ENCODE measurements around the gene PSTK. TPM values are rescaled to one million over a fixed set of nuclear protein-coding genes. Genes with fewer than 3 reads are reported as not detected.

The PSTK gene
- polyA plus RNA-seq, 3 donors = 3.5 to 4.7 (median 4.2) TPM

DNA sequence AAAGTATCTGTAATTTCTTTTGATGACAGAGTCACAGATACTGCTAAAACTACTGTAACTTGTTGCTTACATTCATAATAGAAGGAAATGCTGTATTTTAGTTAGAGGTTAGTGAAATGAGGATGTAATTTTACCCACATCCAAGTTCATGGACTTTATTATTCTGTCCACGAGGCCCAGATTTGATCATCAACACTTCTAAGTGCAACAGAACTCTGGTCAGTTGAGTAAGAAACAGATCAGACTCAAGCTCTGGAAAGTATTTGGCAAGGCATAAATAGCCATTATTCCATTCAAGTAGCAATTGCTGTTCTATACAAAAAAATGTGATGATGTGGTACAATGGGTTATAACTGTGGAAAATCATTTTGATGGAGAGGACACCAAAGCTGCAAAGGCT lies 50.9 kb downstream of the PSTK start:
- TF ChIP-seq, protein P1, sequence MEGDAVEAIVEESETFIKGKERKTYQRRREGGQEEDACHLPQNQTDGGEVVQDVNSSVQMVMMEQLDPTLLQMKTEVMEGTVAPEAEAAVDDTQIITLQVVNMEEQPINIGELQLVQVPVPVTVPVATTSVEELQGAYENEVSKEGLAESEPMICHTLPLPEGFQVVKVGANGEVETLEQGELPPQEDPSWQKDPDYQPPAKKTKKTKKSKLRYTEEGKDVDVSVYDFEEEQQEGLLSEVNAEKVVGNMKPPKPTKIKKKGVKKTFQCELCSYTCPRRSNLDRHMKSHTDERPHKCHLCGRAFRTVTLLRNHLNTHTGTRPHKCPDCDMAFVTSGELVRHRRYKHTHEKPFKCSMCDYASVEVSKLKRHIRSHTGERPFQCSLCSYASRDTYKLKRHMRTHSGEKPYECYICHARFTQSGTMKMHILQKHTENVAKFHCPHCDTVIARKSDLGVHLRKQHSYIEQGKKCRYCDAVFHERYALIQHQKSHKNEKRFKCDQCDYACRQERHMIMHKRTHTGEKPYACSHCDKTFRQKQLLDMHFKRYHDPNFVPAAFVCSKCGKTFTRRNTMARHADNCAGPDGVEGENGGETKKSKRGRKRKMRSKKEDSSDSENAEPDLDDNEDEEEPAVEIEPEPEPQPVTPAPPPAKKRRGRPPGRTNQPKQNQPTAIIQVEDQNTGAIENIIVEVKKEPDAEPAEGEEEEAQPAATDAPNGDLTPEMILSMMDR (IDR thresholded peaks at IDR 0.05) = no peak
- no peaks in the 10 kb centered on the region for H3K9me3 Mint-ChIP-seq
- no peak overlapping the region for H3K4me3 Mint-ChIP-seq

DNA sequence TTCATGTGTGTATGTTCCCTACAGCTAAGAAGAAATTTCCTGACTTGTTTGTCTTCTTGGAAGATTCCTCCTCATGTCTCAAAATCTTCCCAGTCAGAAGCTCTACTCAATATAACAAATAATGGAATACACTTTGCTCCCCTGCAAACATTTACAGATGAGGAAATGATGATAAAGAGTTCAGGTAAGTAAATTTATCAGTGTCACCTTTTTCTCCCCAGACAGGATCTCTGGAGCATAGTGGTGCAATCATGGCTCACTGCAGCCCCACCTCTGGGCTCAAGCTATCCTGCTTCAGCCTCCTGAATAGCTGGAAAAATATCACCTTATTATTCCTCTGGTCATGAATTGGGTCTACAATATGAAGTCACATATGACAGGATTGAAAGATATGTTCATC lies 54.1 kb downstream of the PSTK start:
- peaks cover 15 to 22% of the 10 kb centered on the region in 2 donors for H3K36me3 Mint-ChIP-seq
- Histone ChIP-seq H3K79me2 (ENCODE audit: insufficient read depth, low read length) (no peaks in the 10 kb centered on the region), H3K9me3 (replicated peaks in 1 of 2; ENCODE audit: control insufficient read depth in 1 of 2, insufficient read depth in 1 of 2, low read length in 2 of 2) (no peaks in the 10 kb centered on the region), H2AFZ (ENCODE audit: insufficient read depth, low read depth, low read length, poor library complexity, severe bottlenecking) (no peak overlapping the region), H3K9ac (ENCODE audit: insufficient read depth, low read length, poor library complexity, severe bottlenecking) (no peak overlapping the region), H3K4me2 (replicated peaks; ENCODE audit: extremely low read depth, low read length, poor library complexity, severe bottlenecking) (no peak overlapping the region), H3K27ac (ENCODE audit: low read depth in 1 of 2, low read length in 2 of 2) (no peak overlapping the region), H3K27me3 (ENCODE audit: control insufficient read depth in 2 of 2, insufficient read depth in 2 of 2, low read length in 2 of 2) (no peaks in the 10 kb centered on the region), H3K4me1 (ENCODE audit: control insufficient read depth in 1 of 2, insufficient read depth in 2 of 2, low read length in 2 of 2) (peaks cover 8% of the 10 kb centered on the region in 2 donors), H4K20me1 (ENCODE audit: insufficient read depth, low read length) (no peaks in the 10 kb centered on the region), H3K4me3 (replicated peaks in 1 of 3; ENCODE audit: low read depth in 2 of 3, low read length in 3 of 3) (no peak overlapping the region), H3K36me3 (replicated peaks in 1 of 2; ENCODE audit: control insufficient read depth in 1 of 2, insufficient read depth in 2 of 2, low read length in 2 of 2) (no peaks in the 10 kb centered on the region)
- intact Hi-C loops (cut with micrococcal nuclease) = no loop called here
- no peak for DNase-seq
- peaks cover 0 to 3% (median 0%) of the 10 kb centered on the region in 3 donors for H3K27me3 Mint-ChIP-seq (ENCODE audit: low read depth in 3 of 3)
- no peak overlapping the region for H3K4me3 Mint-ChIP-seq
- peaks cover 9% of the 10 kb centered on the region for H3K4me1 Mint-ChIP-seq
- TF ChIP-seq, protein P1 (IDR thresholded peaks at IDR 0.05) = no peak
- H3K9me3 Mint-ChIP-seq = no peaks in the 10 kb centered on the region
- H3K27ac Mint-ChIP-seq = no peak overlapping the region

More for the DNA sequence above, 50.9 kb downstream of the PSTK start:
- no CpG with 5 or more reads among the region's 1 CpG for WGBS (ENCODE audit: insufficient coverage)
- Histone ChIP-seq H3K79me2 (ENCODE audit: insufficient read depth, low read length) (no peaks in the 10 kb centered on the region), H2AFZ (ENCODE audit: insufficient read depth, low read depth, low read length, poor library complexity, severe bottlenecking) (no peak overlapping the region), H3K4me1 (ENCODE audit: control insufficient read depth in 1 of 2, insufficient read depth in 2 of 2, low read length in 2 of 2) (no peaks in the 10 kb centered on the region), H3K4me2 (replicated peaks; ENCODE audit: extremely low read depth, low read length, poor library complexity, severe bottlenecking) (no peak overlapping the region), H3K36me3 (replicated peaks in 1 of 2; ENCODE audit: control insufficient read depth in 1 of 2, insufficient read depth in 2 of 2, low read length in 2 of 2) (no peaks in the 10 kb centered on the region), H3K9me3 (replicated peaks in 1 of 2; ENCODE audit: control insufficient read depth in 1 of 2, insufficient read depth in 1 of 2, low read length in 2 of 2) (no peaks in the 10 kb centered on the region), H3K27ac (ENCODE audit: low read depth in 1 of 2, low read length in 2 of 2) (no peak overlapping the region), H3K27me3 (ENCODE audit: control insufficient read depth in 2 of 2, insufficient read depth in 2 of 2, low read length in 2 of 2) (no peaks in the 10 kb centered on the region), H3K4me3 (replicated peaks in 1 of 3; ENCODE audit: low read depth in 2 of 3, low read length in 3 of 3) (no peak overlapping the region), H4K20me1 (ENCODE audit: insufficient read depth, low read length) (no peaks in the 10 kb centered on the region), H3K9ac (ENCODE audit: insufficient read depth, low read length, poor library complexity, severe bottlenecking) (no peak overlapping the region)
- Mint-ChIP-seq H3K36me3 (peaks cover 12 to 14% of the 10 kb centered on the region in 2 donors), H3K27me3 (ENCODE audit: low read depth in 3 of 3) (no peaks in the 10 kb centered on the region), H3K27ac (no peak overlapping the region), H3K4me1 (no peaks in the 10 kb centered on the region)
- intact Hi-C loops (cut with micrococcal nuclease) = no loop called here
- DNase-seq = no peak

Data from CD14-positive monocyte (primary cell).